CD14-positive monocyte (primary cell): ENCODE data around the gene ITPRIPL2. TPM values are rescaled to one million over a fixed set of nuclear protein-coding genes. Genes with fewer than 3 reads are reported as not detected.

Experiments
- DNase-seq, 3 donors: peaks; one replicate each; pipeline ENCODE4 v3.0.0-alpha.2; 2011 to 2022
- H2AFZ ChIP-seq: 2 replicates; pipeline ENCODE4 v1.6.0; 2012; ENCODE audit warnings: mild to moderate bottlenecking, low read depth, low read length, inconsistent platforms; ENCODE audit not compliant: insufficient read depth, poor library complexity, severe bottlenecking
- H3K27ac ChIP-seq, 2 donors: 1 replicate in 1 of 2; 2 replicates in 1 of 2; pipeline ENCODE4 v1.5.1; 2012 to 2013; ENCODE audit warnings: low read length in 2 of 2, control low read depth in 1 of 2, inconsistent platforms in 1 of 2, low read depth in 1 of 2, mild to moderate bottlenecking in 1 of 2
- H3K27me3 ChIP-seq, 2 donors: one replicate each; pipeline versions ENCODE4 v1.6.0 to v1.6.1; 2011 to 2013; ENCODE audit warnings: low read length in 2 of 2; ENCODE audit not compliant: control insufficient read depth in 2 of 2, insufficient read depth in 2 of 2
- H3K36me3 ChIP-seq, 2 donors: replicated peaks in 1 of 2; 1 replicate in 1 of 2; 2 replicates in 1 of 2; pipeline versions ENCODE4 v1.5.1 to v1.6.1; 2012 to 2013; ENCODE audit warnings: low read length in 2 of 2, control low read depth in 1 of 2, inconsistent platforms in 1 of 2, mild to moderate bottlenecking in 1 of 2; ENCODE audit not compliant: insufficient read depth in 2 of 2, control insufficient read depth in 1 of 2
- H3K4me1 ChIP-seq, 2 donors: 1 replicate in 1 of 2; 2 replicates in 1 of 2; pipeline versions ENCODE4 v1.5.1 to v1.6.1; 2012 to 2013; ENCODE audit warnings: low read length in 2 of 2, control low read depth in 1 of 2, inconsistent platforms in 1 of 2, mild to moderate bottlenecking in 1 of 2, moderate library complexity in 1 of 2; ENCODE audit not compliant: insufficient read depth in 2 of 2, control insufficient read depth in 1 of 2
- H3K4me2 ChIP-seq: replicated peaks from 2 replicates; pipeline ENCODE3; 2012; ENCODE audit warnings: low read length, moderate library complexity, mild to moderate bottlenecking; ENCODE audit not compliant: poor library complexity, severe bottlenecking; ENCODE audit errors: extremely low read depth
- H3K4me3 ChIP-seq, 3 experiments: fragments of 200-600 bp in 1 of 3; sonication (generic) in 1 of 3; replicated peaks in 1 of 3; 1 replicate in 2 of 3; 2 replicates in 1 of 3; pipeline ENCODE4 v1.5.1; 2011 to 2013; ENCODE audit warnings: low read length in 3 of 3, mild to moderate bottlenecking in 3 of 3, control low read depth in 2 of 3, low read depth in 2 of 3, inconsistent platforms in 1 of 3, moderate library complexity in 1 of 3
- H3K79me2 ChIP-seq: 2 replicates; pipeline ENCODE4 v1.6.0; 2012; ENCODE audit warnings: mild to moderate bottlenecking, control low read depth, inconsistent platforms, low read length, moderate library complexity; ENCODE audit not compliant: insufficient read depth
- H3K9ac ChIP-seq: 2 replicates; pipeline ENCODE4 v1.6.0; 2017; ENCODE audit warnings: low read length, mild to moderate bottlenecking; ENCODE audit not compliant: insufficient read depth, poor library complexity, severe bottlenecking
- H3K9me3 ChIP-seq, 2 donors: replicated peaks in 1 of 2; 1 replicate in 1 of 2; 2 replicates in 1 of 2; pipeline versions ENCODE4 v1.5.1 to v1.6.1; 2012 to 2013; ENCODE audit warnings: low read length in 2 of 2, control low read depth in 1 of 2; ENCODE audit not compliant: control insufficient read depth in 1 of 2, insufficient read depth in 1 of 2
- H4K20me1 ChIP-seq: 2 replicates; pipeline ENCODE4 v1.6.0; 2012; ENCODE audit warnings: mild to moderate bottlenecking, low read length, control low read depth, moderate library complexity; ENCODE audit not compliant: insufficient read depth
- H3K27ac Mint-ChIP-seq, 7 donors: one replicate each; pipeline ENCODE4 v1.8.0; 2020; ENCODE audit warnings: mild to moderate bottlenecking in 7 of 7, mixed read lengths in 7 of 7, moderate library complexity in 6 of 7, inconsistent platforms in 2 of 7
- H3K27me3 Mint-ChIP-seq, 3 donors: one replicate each; pipeline ENCODE4 v1.8.0; 2021 to 2022; ENCODE audit warnings: low read depth in 3 of 3, mild to moderate bottlenecking in 3 of 3, mixed read lengths in 3 of 3, moderate library complexity in 3 of 3, inconsistent platforms in 1 of 3
- H3K36me3 Mint-ChIP-seq, 2 donors: one replicate each; pipeline ENCODE4 v1.8.0; 2020; ENCODE audit warnings: mixed read lengths in 2 of 2, inconsistent platforms in 1 of 2, mild to moderate bottlenecking in 1 of 2
- H3K4me1 Mint-ChIP-seq: one replicate; pipeline ENCODE4 v1.8.0; 2020; ENCODE audit warnings: mild to moderate bottlenecking, mixed read lengths
- H3K4me3 Mint-ChIP-seq, 2 donors: one replicate each; pipeline ENCODE4 v1.8.0; 2020; ENCODE audit warnings: mild to moderate bottlenecking in 2 of 2, mixed read lengths in 2 of 2, moderate library complexity in 1 of 2
- H3K9me3 Mint-ChIP-seq, 7 donors: one replicate each; pipeline ENCODE4 v1.8.0; 2020 to 2022; ENCODE audit warnings: mixed read lengths in 7 of 7, mild to moderate bottlenecking in 6 of 7, moderate library complexity in 6 of 7, inconsistent platforms in 2 of 7
- WGBS: methylation state at CpG from one replicate; pipeline ENCODE4 v1.1.5; 2013; ENCODE audit warnings: missing lambda C conversion rate; ENCODE audit not compliant: insufficient coverage; 5-methylcytosine and 5-hydroxymethylcytosine counted together
- intact Hi-C, 2 donors: fragments of 100-400 bp; cut with micrococcal nuclease; formaldehyde crosslinking; loops; one replicate each; pipeline versions ENCODE4 v1.15.0 to v1.15.1; 2023
- polyA plus RNA-seq, 3 donors: library from polyadenylated mRNA; depleted of rRNA in 1 of 3; unstranded in 2 of 3; stranded (reverse) in 1 of 3; fragments of 300-500 nt in 2 of 3; fragments of >200 nt in 1 of 3; fragmentation: Illumina TruSeq in 2 of 3; gene quantifications; 1 replicate in 2 of 3; 2 replicates in 1 of 3; pipeline ENCODE4 v1.2.3, GENCODE V29; 2012 to 2021
- TF ChIP-seq, protein P1 (sequence below): fragments of 200-600 bp; IDR thresholded peaks from one replicate; pipeline ENCODE4 v1.8.0; 2022; ENCODE audit warnings: antibody characterized with exemption, mild to moderate bottlenecking

Gene ITPRIPL2
- polyA plus RNA-seq, 3 donors = 7.9 to 9.0 (median 8.2) TPM

DNA sequence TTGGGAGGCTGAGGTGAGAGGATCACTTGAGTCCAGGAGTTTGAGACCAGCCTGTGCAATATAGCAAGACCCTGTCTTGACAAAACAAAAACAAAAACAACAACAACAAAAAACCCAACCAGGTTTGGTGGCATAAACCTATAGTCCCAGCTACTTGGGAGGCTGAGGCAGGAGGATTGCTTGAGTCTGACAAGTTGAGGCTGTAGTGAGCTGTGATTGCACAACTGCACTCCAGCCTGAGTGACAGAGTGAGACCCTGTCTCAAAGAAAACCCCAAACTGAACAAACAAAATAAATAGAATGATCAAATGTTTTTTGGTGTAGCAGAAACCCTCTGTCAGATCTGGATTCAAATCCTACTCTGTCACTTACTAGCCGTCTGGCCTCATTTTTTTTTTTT is 38.3 kb downstream of the ITPRIPL2 start:
- peaks cover 6 to 13% (median 9%) of the 10 kb centered on the region in 3 donors for H3K27me3 Mint-ChIP-seq
- Histone ChIP-seq H3K36me3 (no peaks in the 10 kb centered on the region), H3K9ac (no peak overlapping the region), H3K4me3 (no peak overlapping the region), H4K20me1 (no peaks in the 10 kb centered on the region), H3K79me2 (no peaks in the 10 kb centered on the region), H3K27me3 (no peaks in the 10 kb centered on the region), H3K9me3 (peaks cover 4 to 10% of the 10 kb centered on the region in 2 donors), H3K4me1 (no peaks in the 10 kb centered on the region), H2AFZ (no peak overlapping the region), H3K4me2 (no peak overlapping the region), H3K27ac (no peak overlapping the region)
- H3K4me1 Mint-ChIP-seq = peaks cover 6% of the 10 kb centered on the region
- intact Hi-C loops = no loop called here
- H3K9me3 Mint-ChIP-seq = peaks cover 8 to 33% (median 17%) of the 10 kb centered on the region in 7 donors
- H3K27ac Mint-ChIP-seq = no peak overlapping the region
- TF ChIP-seq, protein P1, sequence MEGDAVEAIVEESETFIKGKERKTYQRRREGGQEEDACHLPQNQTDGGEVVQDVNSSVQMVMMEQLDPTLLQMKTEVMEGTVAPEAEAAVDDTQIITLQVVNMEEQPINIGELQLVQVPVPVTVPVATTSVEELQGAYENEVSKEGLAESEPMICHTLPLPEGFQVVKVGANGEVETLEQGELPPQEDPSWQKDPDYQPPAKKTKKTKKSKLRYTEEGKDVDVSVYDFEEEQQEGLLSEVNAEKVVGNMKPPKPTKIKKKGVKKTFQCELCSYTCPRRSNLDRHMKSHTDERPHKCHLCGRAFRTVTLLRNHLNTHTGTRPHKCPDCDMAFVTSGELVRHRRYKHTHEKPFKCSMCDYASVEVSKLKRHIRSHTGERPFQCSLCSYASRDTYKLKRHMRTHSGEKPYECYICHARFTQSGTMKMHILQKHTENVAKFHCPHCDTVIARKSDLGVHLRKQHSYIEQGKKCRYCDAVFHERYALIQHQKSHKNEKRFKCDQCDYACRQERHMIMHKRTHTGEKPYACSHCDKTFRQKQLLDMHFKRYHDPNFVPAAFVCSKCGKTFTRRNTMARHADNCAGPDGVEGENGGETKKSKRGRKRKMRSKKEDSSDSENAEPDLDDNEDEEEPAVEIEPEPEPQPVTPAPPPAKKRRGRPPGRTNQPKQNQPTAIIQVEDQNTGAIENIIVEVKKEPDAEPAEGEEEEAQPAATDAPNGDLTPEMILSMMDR = no peak
- no peak for DNase-seq
- H3K36me3 Mint-ChIP-seq = no peaks in the 10 kb centered on the region
- WGBS = no CpG with 5 or more reads among the region's 1 CpG
- H3K4me3 Mint-ChIP-seq = no peak overlapping the region

- Histone ChIP-seq H2AFZ (no peak overlapping the region), H3K4me1 (no peaks in the 10 kb centered on the region), H3K36me3 (no peaks in the 10 kb centered on the region), H3K4me3 (no peak overlapping the region), H3K4me2 (no peak overlapping the region), H3K9ac (no peak overlapping the region), H3K27me3 (no peaks in the 10 kb centered on the region), H3K27ac (no peak overlapping the region), H3K9me3 (peaks cover 0 to 6% of the 10 kb centered on the region in 2 donors), H4K20me1 (no peaks in the 10 kb centered on the region), H3K79me2 (no peaks in the 10 kb centered on the region)
- DNase-seq = no peak
- peaks cover 5 to 15% (median 9%) of the 10 kb centered on the region in 3 donors for H3K27me3 Mint-ChIP-seq
- no peak overlapping the region for H3K4me3 Mint-ChIP-seq
- TF ChIP-seq, protein P1 = no peak
- no peak overlapping the region for H3K27ac Mint-ChIP-seq
- intact Hi-C loops = no loop called here
- peaks cover 6% of the 10 kb centered on the region for H3K4me1 Mint-ChIP-seq
- H3K36me3 Mint-ChIP-seq = no peaks in the 10 kb centered on the region
- WGBS = 86% methylated on average over 3 of the region's 4 CpGs
- peaks cover 3 to 22% (median 9%) of the 10 kb centered on the region in 7 donors for H3K9me3 Mint-ChIP-seq
Measured at GRCh38 chr16:19153876-19154275, 40.1 kb downstream of the ITPRIPL2 start.
